Measurements from ENCODE around the gene ABI3BP.
A peak's percentile ranks its signal among the peaks of the same experiment; 100 is the strongest.

ABI3BP gene

GRCh38 chr3:100941041-100941440 is 52.2 kb downstream of the ABI3BP start:
- DNase-seq = no peak

DNA sequence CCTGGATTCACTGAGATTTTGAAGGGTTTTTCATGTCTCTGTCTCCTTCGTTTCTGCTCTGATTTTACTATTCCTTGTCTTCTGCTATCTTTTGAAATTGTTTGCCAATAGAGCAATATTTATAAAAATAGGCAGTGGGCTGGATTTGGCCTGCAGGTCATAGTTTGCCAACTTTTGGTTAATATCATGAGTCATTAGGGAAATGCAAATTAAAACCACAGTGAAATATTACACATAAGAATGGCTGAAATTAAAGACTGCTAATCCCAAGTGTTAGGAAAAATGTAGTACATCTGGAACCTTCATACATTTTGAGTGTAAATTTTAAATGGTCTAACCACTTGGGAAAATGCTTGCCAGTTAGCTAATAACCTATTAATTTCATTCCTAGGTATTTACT is 56.3 kb downstream of the ABI3BP start:
- no peak for DNase-seq

DNA sequence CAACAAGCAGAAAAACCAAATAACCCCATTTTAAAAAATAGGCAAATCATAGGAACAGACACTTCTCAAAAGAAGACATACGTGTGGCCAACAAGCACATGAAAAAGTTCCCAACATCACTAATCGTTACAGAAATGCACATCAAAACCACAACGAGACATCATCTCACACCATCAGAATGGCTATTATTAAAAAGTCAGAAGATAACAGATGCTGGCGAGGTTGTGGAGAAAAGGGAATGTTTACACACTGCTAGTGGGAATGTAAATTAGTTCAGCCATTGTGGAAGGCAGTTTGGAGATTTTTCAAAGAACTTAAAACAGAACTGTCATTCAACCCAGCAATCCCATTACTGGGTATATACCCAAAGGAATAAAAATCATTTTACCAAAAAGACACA is 60.7 kb downstream of the ABI3BP start:
- DNase-seq = no peak

DNA sequence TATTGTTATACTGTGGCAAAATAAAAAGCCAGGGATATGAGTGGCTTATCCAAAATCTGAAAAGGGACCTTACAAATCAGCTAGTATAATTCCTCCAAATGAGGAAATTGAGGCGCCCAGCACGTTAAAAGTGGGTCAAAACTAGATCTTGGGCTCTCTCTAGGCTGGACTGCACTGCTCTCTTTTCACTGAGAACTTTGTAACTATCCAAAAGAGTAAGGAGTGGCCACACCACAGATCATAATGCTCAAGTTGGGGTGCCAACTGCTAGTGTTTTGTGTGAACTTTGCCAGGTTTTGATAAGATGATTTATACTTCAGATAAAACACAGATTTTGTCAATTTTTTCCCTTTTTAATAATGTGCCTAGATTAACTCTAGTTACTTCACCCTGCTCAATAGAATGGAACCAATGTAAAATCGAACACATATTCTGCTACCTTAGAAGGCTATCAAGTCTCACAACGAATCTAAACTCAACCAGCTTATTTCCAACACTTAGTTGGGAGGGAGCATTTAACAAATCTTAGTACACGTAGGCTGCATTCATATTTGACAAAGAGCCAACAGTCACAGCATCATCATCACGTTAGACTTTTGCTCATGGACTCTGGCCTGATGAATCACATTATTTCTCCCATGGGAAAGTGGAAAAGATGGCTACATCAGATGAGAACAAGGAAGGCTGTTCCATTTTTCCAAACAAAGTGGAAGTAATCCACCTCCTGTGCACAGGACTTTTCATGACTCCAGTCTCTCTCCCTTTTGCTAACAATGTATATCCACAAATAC is 64.4 kb downstream of the ABI3BP start:
- no peak for DNase-seq

GRCh38 chr3:100927775-100928174 is 65.4 kb downstream of the ABI3BP start:
- no peak for DNase-seq

DNA sequence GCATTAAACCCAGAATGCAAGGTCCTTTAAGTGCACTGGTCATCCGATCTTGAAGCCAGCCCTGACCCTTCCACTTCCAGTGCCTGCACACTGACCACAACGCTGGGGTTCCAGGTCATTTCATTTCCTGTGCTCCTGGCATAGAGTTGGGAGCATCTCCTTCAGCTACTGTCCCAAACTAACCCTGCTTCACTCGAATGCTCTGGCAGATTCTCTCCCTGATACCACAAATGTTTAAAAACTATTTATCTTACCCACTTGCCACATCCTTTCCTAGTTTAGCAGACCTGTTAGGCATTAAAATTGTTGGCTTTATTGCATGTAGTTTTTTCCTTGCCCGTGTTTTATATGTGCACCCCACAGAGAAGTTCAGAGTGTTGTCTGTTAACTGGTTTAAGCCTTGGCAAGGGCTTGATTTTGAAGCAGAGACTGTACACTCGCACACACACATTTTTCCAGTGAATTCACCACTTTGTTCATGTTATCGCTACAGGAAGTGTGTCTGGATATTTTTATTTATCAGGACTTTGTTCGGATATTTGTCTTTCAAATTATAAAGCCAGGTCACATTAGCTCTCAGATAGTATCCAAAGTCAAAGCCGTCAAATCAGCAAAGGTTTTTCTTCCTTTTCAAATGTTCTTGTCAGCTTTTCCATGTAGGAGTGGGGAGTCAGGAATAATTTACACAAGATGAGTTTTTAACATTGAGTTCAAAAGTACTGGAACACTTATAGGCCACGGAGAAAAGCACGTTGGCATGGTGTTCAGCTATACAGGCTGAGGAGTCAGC is 77.3 kb downstream of the ABI3BP start:
- no peak for DNase-seq

DNA sequence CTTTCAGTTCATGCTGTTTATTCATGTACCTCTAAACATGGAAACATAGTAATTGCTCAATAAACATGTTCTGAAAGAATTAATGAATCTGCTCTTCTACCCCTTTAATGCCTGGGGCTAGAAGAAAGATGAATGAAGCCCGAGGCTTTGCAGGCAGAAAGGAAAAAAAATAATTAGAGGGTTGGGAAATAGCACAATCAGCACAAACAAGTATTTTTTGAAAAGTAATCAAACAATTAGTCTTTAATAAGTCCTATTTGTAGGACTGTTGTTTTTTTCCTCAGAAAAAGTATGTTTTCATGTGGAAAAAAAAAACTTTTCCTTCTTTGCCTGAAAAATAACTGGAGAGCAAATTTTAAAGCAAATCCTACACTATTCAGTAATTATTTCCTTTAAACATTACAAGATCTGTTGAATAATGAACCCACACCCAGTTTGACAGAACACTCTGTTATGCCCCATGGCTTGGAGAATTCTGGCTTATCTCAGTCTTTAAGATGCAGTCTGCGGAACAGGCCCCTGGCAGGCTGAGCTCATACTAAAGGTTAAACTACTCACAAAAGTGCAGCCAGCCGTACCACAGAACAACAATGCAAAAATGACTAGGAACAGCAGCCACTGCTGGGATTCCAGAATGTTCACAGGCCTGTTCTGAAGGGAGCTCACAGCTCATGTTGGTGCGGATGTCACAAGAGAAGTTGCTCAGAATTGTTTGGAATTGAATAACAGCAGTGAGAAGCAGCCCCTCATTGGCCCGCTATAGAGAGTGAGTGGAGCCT is 79.2 kb downstream of the ABI3BP start:
- no peak for DNase-seq

DNA sequence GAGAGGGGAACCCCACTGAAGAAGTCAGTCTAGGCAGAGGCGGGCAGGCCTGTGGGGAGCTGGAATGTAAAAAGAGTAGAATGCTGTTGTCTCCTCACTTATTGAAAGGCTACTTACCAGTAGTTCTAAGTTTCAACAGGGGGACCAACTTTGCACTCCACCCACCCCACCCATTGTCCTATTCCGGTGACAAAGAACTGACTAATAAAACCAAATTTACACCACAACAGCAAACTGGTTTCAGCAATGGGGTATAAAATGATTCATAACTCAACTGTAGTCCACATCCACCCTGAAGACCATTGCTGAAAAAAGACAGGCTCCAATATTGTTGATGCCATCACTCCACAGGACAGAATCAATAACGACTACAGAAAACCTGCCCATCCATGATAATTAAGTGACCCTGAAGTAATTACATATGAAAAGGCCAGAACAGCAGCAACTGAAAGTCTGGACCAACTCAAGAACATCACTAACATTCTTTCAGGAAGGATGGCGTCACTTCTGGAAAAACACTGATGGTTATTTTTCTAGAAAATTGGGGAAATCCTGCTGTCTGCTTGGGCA is 80.2 kb downstream of the ABI3BP start:
- no peak for DNase-seq

DNA sequence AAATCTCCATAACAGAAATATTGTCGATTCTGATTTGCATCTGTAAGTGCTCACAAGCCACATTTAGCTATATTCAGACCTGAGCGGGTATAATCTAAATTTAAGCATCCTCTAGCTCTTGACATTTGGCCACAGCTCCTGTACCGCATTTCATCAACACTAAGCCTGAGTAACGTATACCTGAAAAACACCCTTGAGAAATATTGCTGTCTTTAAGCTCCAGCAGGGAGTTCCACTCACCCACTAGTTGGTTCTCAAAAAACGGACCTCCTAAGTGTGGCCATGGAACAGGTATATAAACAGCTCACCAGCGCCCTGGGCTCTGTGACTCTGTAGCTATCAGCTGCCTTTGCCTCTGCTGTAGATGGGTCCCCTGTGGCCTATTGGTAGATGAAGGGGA is 80.7 kb downstream of the ABI3BP start:
- DNase-seq = no peak

DNA sequence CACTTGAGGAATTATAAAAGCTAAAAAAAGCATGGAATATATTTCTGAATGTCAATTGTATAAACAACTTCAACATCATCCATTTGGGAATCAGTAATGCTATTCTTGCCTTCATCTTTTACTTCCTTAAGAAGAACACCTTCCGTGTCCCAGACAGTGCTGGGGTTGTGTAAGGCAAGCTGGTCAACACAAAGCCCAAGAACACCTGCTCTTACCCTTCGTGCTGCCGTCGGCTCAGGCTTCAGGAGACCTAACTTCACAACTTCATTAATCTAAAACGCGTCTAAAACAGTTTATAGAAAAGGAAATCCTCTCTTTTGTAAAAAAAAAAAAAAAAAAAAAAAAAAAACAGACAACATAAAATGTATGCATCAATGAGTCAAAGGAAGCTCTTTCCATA is 81.3 kb downstream of the ABI3BP start:
- no peak for DNase-seq

GRCh38 chr3:100910986-100911385 is 82.2 kb downstream of the ABI3BP start:
- no peak for DNase-seq

GRCh38 chr3:100902572-100902971 is 90.6 kb downstream of the ABI3BP start:
- DNase-seq = peak in 1 of 4 experiments; percentile 8

- no peak for DNase-seq
Observed at GRCh38 chr3:100900671-100901335, 92.4 kb downstream of the ABI3BP start.

DNA sequence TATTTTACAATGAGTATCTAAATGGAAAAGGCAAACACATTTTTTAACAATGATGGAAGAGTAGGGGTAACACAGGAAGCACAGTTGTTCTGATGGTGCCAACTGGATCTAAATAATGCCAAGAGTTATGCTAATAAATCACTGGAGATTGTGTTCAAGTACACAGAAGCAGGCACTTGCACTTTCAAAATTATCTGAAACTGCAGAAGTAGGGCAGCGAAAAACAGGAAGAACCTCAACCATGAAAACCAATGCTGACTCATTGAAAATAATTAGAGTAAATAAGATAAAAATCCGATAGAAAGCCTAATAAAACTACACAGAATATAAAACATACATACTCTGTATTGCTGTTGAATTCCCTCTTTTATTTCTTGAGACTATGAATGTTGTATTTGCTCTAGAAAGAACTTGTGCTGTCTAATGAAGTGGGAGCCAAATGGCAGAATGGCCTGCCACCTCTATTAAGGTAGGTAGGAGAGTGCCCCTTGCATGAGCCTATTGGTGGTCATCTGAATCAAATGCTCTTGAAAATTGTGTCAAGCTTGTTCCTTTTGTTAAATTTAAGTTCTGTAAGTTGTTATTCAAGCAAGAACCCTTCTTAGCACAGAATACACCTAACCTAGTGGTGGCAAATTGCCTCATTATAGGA is 93.7 kb downstream of the ABI3BP start:
- peak; percentile 41 to 74 (median 53) for DNase-seq

- peak in 3 of 4 experiments; percentile 6 to 20 (median 16) for DNase-seq
Observed at GRCh38 chr3:100898681-100899080, 94.5 kb downstream of the ABI3BP start.

DNA sequence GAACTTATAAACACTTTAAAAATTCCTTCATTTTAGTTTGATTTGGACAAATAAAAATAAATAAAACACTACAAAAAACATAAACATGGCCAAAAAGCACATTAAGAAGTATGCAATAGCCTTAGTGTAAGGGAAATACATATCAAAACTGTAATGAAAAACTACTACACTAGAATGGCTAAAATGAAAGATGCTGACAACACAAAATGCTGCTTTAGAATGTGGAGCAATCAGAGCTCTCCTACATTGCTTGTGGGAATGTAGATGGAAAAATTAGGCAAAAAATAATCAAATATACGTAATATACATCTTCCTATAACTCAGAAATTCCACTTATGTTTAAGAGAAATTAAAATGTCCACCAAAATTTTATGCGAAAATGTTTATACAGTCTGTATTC is 96.2 kb downstream of the ABI3BP start:
- peak in 1 of 4 experiments; percentile 11 for DNase-seq

- peak; percentile 17 to 69 (median 56) for DNase-seq
Observed at GRCh38 chr3:100893590-100893989, 99.6 kb downstream of the ABI3BP start.

GRCh38 chr3:100893108-100893507 is 100.1 kb downstream of the ABI3BP start:
- DNase-seq = peak; percentile 81 to 93 (median 90)

DNA sequence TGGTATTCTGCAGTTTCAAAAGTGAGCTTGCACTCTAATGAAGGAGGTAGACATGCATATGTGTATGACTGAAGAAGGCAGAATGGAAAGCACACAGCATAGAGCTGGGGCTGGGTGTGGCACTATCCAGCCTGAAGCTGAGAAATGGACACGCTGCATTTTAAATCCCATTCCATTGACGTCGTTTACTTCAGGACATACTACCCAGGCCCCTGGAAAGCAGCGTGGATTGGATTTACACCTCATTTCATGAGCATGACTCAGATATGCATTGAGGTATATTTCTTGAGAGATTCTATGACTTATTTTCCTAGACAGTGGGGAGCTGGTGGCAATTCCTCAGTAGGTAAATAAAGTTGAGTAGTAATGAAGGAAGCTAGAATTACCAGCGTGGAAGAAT is 101.4 kb downstream of the ABI3BP start:
- no peak for DNase-seq

GRCh38 chr3:100891033-100891432 is 102.2 kb downstream of the ABI3BP start:
- DNase-seq = peak in 3 of 4 experiments; percentile 15 to 43 (median 38)

- DNase-seq = no peak
Observed at GRCh38 chr3:100888881-100889280, 104.3 kb downstream of the ABI3BP start.

- DNase-seq = no peak
Observed at GRCh38 chr3:100882571-100882984, 110.6 kb downstream of the ABI3BP start.

Data from suppressor macrophage (primary cell).